ENCODE data around the gene TSPAN11. TPM values are rescaled to one million over a fixed set of nuclear protein-coding genes. Genes with fewer than 3 reads are reported as not detected.

Gene TSPAN11
- total and polyA plus RNA-seq, 5 donors from 2014 or later: not detected

DNA sequence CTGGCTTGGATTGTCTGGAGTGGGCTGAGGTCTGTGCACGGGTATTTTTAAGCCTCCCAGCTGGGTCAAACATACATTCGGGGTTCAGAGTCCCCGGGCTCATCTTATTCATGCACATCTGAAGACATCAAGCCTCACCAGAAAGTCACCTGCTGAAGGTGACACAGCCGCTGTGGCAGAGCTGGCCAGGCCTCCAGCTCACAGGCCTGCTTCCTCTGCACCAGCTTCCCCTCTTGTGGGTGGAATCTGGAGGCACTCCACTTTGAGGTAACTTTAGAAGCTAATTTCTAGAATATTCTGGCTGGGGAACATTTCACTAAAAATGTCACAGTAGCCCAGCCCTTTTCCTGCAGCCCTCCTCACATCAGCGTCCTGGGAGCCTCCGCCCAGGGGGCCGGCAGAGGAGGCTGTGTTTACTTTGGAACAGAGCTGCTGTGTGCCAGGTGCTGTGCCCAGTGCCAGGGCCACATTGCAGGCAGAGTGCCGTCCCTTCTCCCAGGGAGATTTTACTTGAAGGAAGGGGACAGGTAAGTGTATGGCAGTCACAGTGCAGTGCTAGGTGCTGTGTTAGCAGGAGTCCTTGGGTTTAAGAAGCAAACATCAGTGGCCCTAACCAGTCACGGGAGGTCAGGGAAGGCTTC is 62.2 kb downstream of the TSPAN11 start:
- H3K4me1 Mint-ChIP-seq: no peaks in the 10 kb centered on the region
- peaks cover 4% of the 10 kb centered on the region for H3K27me3 Mint-ChIP-seq
- H3K27me3 ChIP-seq (ENCODE audit: control insufficient read depth, insufficient read depth, low read length): no peaks in the 10 kb centered on the region
- no peak for ATAC-seq (ENCODE audit: low read depth in 2 of 2)
- no peaks in the 10 kb centered on the region for H3K9me3 ChIP-seq (ENCODE audit: control insufficient read depth in 2 of 2, low read length in 2 of 2)
- H3K36me3 Mint-ChIP-seq: no peaks in the 10 kb centered on the region
- H3K4me3 Mint-ChIP-seq: no peak overlapping the region
- no peak for DNase-seq
- no peaks in the 10 kb centered on the region for H3K36me3 ChIP-seq (ENCODE audit: control insufficient read depth, insufficient read depth, low read length)
- H3K27ac Mint-ChIP-seq: no peak overlapping the region
- no peak overlapping the region for H3K27ac ChIP-seq (ENCODE audit: insufficient read depth, low read length, poor library complexity, severe bottlenecking)
- no peak overlapping the region for H3K4me3 ChIP-seq (ENCODE audit: low read depth, low read length)
- peaks cover 0 to 1% (median 0%) of the 10 kb centered on the region in 7 donors for H3K9me3 Mint-ChIP-seq
- no peaks in the 10 kb centered on the region for H3K4me1 ChIP-seq (ENCODE audit: control insufficient read depth, insufficient read depth, low read length, poor library complexity, severe bottlenecking)

DNA sequence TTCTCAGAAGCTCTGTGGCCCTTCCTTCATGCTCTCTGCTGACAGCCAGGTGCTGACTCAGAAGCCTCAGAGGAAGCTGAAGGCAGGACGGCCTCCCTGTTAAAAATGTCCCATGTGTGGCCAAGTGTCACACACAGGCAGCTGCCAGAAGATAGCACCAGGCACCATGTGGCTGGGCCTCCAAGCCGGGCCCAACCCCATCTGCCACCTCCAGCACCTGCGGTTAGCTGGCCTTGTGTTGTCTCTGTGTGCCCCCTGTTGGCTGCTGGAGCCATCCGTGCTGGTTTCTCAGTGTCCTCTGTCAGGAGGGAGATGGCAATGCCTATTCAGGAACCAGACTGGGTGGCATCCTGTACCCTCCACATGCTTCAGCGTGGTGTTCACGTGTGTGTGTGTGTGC is 63.2 kb downstream of the TSPAN11 start:
- Histone ChIP-seq H3K4me1 (ENCODE audit: control insufficient read depth, insufficient read depth, low read length, poor library complexity, severe bottlenecking) (no peaks in the 10 kb centered on the region), H3K27ac (ENCODE audit: insufficient read depth, low read length, poor library complexity, severe bottlenecking) (no peak overlapping the region), H3K36me3 (ENCODE audit: control insufficient read depth, insufficient read depth, low read length) (no peaks in the 10 kb centered on the region), H3K27me3 (ENCODE audit: control insufficient read depth, insufficient read depth, low read length) (no peaks in the 10 kb centered on the region), H3K4me3 (ENCODE audit: low read depth, low read length) (no peak overlapping the region), H3K9me3 (ENCODE audit: control insufficient read depth in 2 of 2, low read length in 2 of 2) (no peaks in the 10 kb centered on the region)
- Mint-ChIP-seq H3K27me3 (peaks cover 4% of the 10 kb centered on the region), H3K27ac (no peak overlapping the region), H3K9me3 (peaks cover 0 to 1% (median 0%) of the 10 kb centered on the region in 7 donors), H3K4me3 (no peak overlapping the region), H3K4me1 (no peaks in the 10 kb centered on the region), H3K36me3 (no peaks in the 10 kb centered on the region)
- ATAC-seq (ENCODE audit: low read depth in 2 of 2): no peak
- peak in 1 of 3 donors; percentile 20 for DNase-seq

DNA sequence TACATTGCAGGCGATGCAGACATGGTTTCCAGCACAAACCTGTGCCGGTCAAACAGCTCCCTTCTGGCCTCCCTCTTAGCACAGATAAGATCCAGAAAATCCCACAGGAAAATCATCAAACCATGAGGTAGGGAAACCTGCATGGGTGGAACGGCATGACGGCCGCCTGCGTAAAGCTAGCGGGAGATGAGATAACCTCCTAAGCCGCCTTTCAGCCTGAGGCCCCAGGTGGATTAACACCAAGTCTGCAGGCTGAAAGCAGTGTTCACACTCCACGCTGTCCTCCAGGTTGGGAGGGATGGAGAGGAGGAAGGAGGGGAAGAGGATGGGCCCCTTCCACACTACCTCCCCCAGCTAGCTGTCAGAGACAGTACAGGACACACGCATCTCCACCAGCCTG is 63.8 kb downstream of the TSPAN11 start:
- H3K4me3 Mint-ChIP-seq: no peak overlapping the region
- peaks cover 4% of the 10 kb centered on the region for H3K27me3 Mint-ChIP-seq
- Histone ChIP-seq H3K4me3 (ENCODE audit: low read depth, low read length) (no peak overlapping the region), H3K27ac (ENCODE audit: insufficient read depth, low read length, poor library complexity, severe bottlenecking) (no peak overlapping the region), H3K27me3 (ENCODE audit: control insufficient read depth, insufficient read depth, low read length) (no peaks in the 10 kb centered on the region), H3K9me3 (ENCODE audit: control insufficient read depth in 2 of 2, low read length in 2 of 2) (no peaks in the 10 kb centered on the region), H3K4me1 (ENCODE audit: control insufficient read depth, insufficient read depth, low read length, poor library complexity, severe bottlenecking) (no peaks in the 10 kb centered on the region), H3K36me3 (ENCODE audit: control insufficient read depth, insufficient read depth, low read length) (no peaks in the 10 kb centered on the region)
- no peaks in the 10 kb centered on the region for H3K36me3 Mint-ChIP-seq
- no peak overlapping the region for H3K27ac Mint-ChIP-seq
- ATAC-seq (ENCODE audit: low read depth in 2 of 2): no peak
- peaks cover 0 to 1% (median 0%) of the 10 kb centered on the region in 7 donors for H3K9me3 Mint-ChIP-seq
- no peaks in the 10 kb centered on the region for H3K4me1 Mint-ChIP-seq
- DNase-seq: no peak

DNA sequence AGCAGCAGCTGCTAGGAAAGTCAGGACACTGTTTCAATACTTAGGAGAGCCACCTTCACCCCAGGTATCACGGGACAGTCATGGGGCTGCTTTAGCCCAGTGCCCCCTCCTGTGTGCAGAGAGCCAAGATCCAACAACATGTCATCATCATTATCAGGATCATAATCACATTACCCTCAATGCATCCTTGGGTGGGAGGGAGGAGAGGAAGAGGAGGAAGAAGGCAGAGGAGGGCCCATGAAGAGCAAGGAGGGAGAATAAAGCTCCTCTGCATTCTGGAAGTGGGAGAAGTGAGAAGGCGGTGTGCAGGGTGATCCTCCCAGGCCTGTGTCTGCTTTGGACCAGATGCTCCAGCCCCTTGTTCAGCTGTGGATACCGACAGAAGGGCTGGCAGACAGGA is 64.2 kb downstream of the TSPAN11 start:
- Histone ChIP-seq H3K27me3 (ENCODE audit: control insufficient read depth, insufficient read depth, low read length) (no peaks in the 10 kb centered on the region), H3K4me1 (ENCODE audit: control insufficient read depth, insufficient read depth, low read length, poor library complexity, severe bottlenecking) (no peaks in the 10 kb centered on the region), H3K27ac (ENCODE audit: insufficient read depth, low read length, poor library complexity, severe bottlenecking) (no peak overlapping the region), H3K9me3 (ENCODE audit: control insufficient read depth in 2 of 2, low read length in 2 of 2) (no peaks in the 10 kb centered on the region), H3K4me3 (ENCODE audit: low read depth, low read length) (no peak overlapping the region), H3K36me3 (ENCODE audit: control insufficient read depth, insufficient read depth, low read length) (no peaks in the 10 kb centered on the region)
- peaks cover 0 to 1% (median 0%) of the 10 kb centered on the region in 7 donors for H3K9me3 Mint-ChIP-seq
- peaks cover 4% of the 10 kb centered on the region for H3K27me3 Mint-ChIP-seq
- DNase-seq (no peak), ATAC-seq (ENCODE audit: low read depth in 2 of 2) (no peak)
- H3K4me1 Mint-ChIP-seq: no peaks in the 10 kb centered on the region
- no peak overlapping the region for H3K27ac Mint-ChIP-seq
- H3K4me3 Mint-ChIP-seq: no peak overlapping the region
- no peaks in the 10 kb centered on the region for H3K36me3 Mint-ChIP-seq

DNA sequence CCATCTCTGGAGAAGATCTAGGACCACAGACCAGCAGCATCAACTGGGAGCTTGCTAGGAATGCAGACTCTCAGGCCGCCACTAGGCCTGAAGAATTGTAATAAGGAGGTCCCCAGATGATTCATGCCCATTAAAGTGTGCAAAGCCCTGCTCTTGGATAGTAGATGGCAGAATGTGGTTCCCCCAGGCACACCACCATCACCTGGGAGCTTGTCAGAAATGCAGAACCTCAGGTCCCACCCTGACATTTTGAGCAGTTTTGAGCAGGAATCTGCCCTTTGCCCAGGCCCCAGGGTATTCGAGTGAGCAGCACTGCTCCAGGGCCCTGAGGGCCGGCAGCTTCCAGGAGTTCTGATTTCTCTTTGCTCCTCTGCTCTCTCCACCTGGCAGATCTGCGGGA is 64.9 kb downstream of the TSPAN11 start:
- H3K4me1 Mint-ChIP-seq: no peaks in the 10 kb centered on the region

DNA sequence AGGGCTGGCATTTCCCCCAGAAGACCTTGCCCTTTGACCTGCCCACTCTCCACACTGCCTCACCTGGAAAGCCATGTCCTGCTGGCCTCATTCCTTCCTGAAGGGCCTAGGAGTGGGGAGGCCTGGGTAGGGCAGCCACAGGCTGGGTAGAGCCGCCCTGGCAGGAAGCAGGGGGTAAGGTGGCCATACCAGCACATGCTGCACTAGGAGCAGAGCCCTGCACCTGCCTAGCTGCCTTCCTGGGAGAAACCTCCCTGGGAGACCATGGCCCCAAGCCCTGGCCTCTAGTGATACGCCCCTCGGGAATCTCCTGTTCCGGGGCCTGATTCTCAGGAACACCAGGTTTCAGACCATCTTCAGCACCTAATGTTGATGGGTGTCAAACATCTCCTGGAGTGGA is 65.8 kb downstream of the TSPAN11 start:
- Histone ChIP-seq H3K4me3 (ENCODE audit: low read depth, low read length) (no peak overlapping the region), H3K27me3 (ENCODE audit: control insufficient read depth, insufficient read depth, low read length) (no peaks in the 10 kb centered on the region), H3K9me3 (ENCODE audit: control insufficient read depth in 2 of 2, low read length in 2 of 2) (no peaks in the 10 kb centered on the region), H3K4me1 (ENCODE audit: control insufficient read depth, insufficient read depth, low read length, poor library complexity, severe bottlenecking) (no peaks in the 10 kb centered on the region), H3K36me3 (ENCODE audit: control insufficient read depth, insufficient read depth, low read length) (no peaks in the 10 kb centered on the region), H3K27ac (ENCODE audit: insufficient read depth, low read length, poor library complexity, severe bottlenecking) (no peak overlapping the region)
- H3K9me3 Mint-ChIP-seq: peaks cover 0 to 1% (median 0%) of the 10 kb centered on the region in 7 donors
- ATAC-seq (ENCODE audit: low read depth in 2 of 2): no peak
- H3K4me3 Mint-ChIP-seq: no peak overlapping the region
- H3K27me3 Mint-ChIP-seq: peaks cover 4% of the 10 kb centered on the region
- H3K36me3 Mint-ChIP-seq: no peaks in the 10 kb centered on the region
- no peak for DNase-seq
- no peak overlapping the region for H3K27ac Mint-ChIP-seq
- H3K4me1 Mint-ChIP-seq: no peaks in the 10 kb centered on the region

More for the DNA sequence above, 64.9 kb downstream of the TSPAN11 start:
- no peak for DNase-seq
- H3K9me3 Mint-ChIP-seq: peaks cover 0 to 1% (median 0%) of the 10 kb centered on the region in 7 donors
- no peak overlapping the region for H3K27ac Mint-ChIP-seq
- H3K27ac ChIP-seq (ENCODE audit: insufficient read depth, low read length, poor library complexity, severe bottlenecking): no peak overlapping the region
- no peaks in the 10 kb centered on the region for H3K36me3 ChIP-seq (ENCODE audit: control insufficient read depth, insufficient read depth, low read length)
- H3K27me3 ChIP-seq (ENCODE audit: control insufficient read depth, insufficient read depth, low read length): no peaks in the 10 kb centered on the region
- H3K36me3 Mint-ChIP-seq: no peaks in the 10 kb centered on the region
- peaks cover 4% of the 10 kb centered on the region for H3K27me3 Mint-ChIP-seq
- H3K4me3 Mint-ChIP-seq: no peak overlapping the region
- no peak for ATAC-seq (ENCODE audit: low read depth in 2 of 2)
- no peaks in the 10 kb centered on the region for H3K9me3 ChIP-seq (ENCODE audit: control insufficient read depth in 2 of 2, low read length in 2 of 2)
- H3K4me3 ChIP-seq (ENCODE audit: low read depth, low read length): no peak overlapping the region
- no peaks in the 10 kb centered on the region for H3K4me1 ChIP-seq (ENCODE audit: control insufficient read depth, insufficient read depth, low read length, poor library complexity, severe bottlenecking)

DNA sequence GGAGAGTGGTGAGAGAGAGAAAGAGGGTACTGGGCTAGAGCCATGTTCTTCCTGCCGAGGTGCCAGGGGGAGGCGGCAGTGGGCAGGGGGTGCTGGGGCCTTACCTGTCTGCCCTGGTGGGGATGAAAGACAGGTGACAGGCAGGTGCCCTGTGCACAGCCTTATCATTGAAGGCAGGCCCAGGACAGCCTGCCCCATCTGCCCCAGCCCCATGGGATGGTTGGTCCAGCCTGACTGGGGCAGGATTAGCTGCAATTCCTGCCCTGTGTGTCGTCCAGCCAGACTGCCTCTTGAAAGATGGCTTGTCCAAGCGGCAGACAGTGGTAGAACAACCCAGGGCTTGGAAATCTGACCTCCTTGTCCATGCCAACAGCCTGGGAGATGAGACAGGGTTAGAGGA is 67.2 kb downstream of the TSPAN11 start:
- peaks cover 0 to 1% (median 0%) of the 10 kb centered on the region in 7 donors for H3K9me3 Mint-ChIP-seq
- H3K4me1 Mint-ChIP-seq: no peaks in the 10 kb centered on the region
- H3K9me3 ChIP-seq (ENCODE audit: control insufficient read depth in 2 of 2, low read length in 2 of 2): no peaks in the 10 kb centered on the region
- ATAC-seq (ENCODE audit: low read depth in 2 of 2) (no peak), DNase-seq (no peak)
- no peaks in the 10 kb centered on the region for H3K36me3 Mint-ChIP-seq
- peaks cover 4% of the 10 kb centered on the region for H3K27me3 Mint-ChIP-seq
- H3K27ac Mint-ChIP-seq: no peak overlapping the region
- no peaks in the 10 kb centered on the region for H3K4me1 ChIP-seq (ENCODE audit: control insufficient read depth, insufficient read depth, low read length, poor library complexity, severe bottlenecking)
- no peak overlapping the region for H3K27ac ChIP-seq (ENCODE audit: insufficient read depth, low read length, poor library complexity, severe bottlenecking)
- H3K27me3 ChIP-seq (ENCODE audit: control insufficient read depth, insufficient read depth, low read length): no peaks in the 10 kb centered on the region
- H3K4me3 Mint-ChIP-seq: no peak overlapping the region
- no peak overlapping the region for H3K4me3 ChIP-seq (ENCODE audit: low read depth, low read length)
- H3K36me3 ChIP-seq (ENCODE audit: control insufficient read depth, insufficient read depth, low read length): no peaks in the 10 kb centered on the region

DNA sequence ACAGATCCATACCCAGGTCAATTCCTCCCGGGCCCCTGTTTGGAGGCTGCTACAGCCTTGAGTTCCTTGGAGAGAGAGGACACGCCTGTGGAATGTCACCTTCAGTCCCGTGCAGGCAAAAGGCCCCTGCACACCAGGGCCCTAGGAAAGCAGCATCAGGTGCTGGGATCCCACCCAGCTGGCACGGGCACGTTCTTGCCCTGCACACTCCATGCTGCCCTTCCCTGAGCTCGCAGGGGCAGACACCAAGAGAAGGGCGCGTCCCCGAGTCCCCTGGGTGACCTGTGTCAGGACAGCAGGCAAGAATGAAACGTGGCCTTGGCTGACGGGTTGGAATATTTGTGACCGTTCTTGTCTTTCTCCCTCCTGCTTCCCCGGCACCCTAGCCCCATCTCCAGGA is 67.7 kb downstream of the TSPAN11 start:
- Mint-ChIP-seq H3K27me3 (peaks cover 3% of the 10 kb centered on the region), H3K36me3 (no peaks in the 10 kb centered on the region), H3K4me3 (no peak overlapping the region), H3K4me1 (no peaks in the 10 kb centered on the region), H3K27ac (no peak overlapping the region), H3K9me3 (no peaks in the 10 kb centered on the region)
- ATAC-seq (ENCODE audit: low read depth in 2 of 2): no peak
- H3K27me3 ChIP-seq (ENCODE audit: control insufficient read depth, insufficient read depth, low read length): no peaks in the 10 kb centered on the region
- H3K27ac ChIP-seq (ENCODE audit: insufficient read depth, low read length, poor library complexity, severe bottlenecking): no peak overlapping the region
- H3K9me3 ChIP-seq (ENCODE audit: control insufficient read depth in 2 of 2, low read length in 2 of 2): no peaks in the 10 kb centered on the region
- DNase-seq: no peak
- H3K4me3 ChIP-seq (ENCODE audit: low read depth, low read length): no peak overlapping the region
- H3K36me3 ChIP-seq (ENCODE audit: control insufficient read depth, insufficient read depth, low read length): no peaks in the 10 kb centered on the region
- H3K4me1 ChIP-seq (ENCODE audit: control insufficient read depth, insufficient read depth, low read length, poor library complexity, severe bottlenecking): no peaks in the 10 kb centered on the region
